Loucy (cell line): Measurements from ENCODE around the gene RUVBL1.

Source experiments
- CTCF ChIP-seq: fragments of 200-600 bp; sonication (generic); conservative IDR thresholded peaks from 2 replicates; pipeline ENCODE4 v1.5.1; 2014; ENCODE audit warnings: mild to moderate bottlenecking, antibody characterized with exemption, low read length
- EZH2phosphoT487 ChIP-seq: fragments of 200-600 bp; IDR thresholded peaks from 2 replicates; pipeline ENCODE4 v1.6.1; 2018; ENCODE audit warnings: antibody characterized with exemption, mild to moderate bottlenecking, moderate library complexity, borderline replicate concordance

GRCh38 chr3:128127236-128127635 is 3.6 kb upstream of the RUVBL1 start:
- TF ChIP-seq CTCF (no peak), EZH2phosphoT487 (no peak)
